Breast epithelium (tissue), 3 donors: ENCODE results near the gene OSER1.

Source experiments
- CTCF ChIP-seq, 3 donors: fragments of 450-650 bp; IDR thresholded peaks; one replicate each; pipeline ENCODE4 v1.5.1; 2016 to 2017; ENCODE audit warnings: antibody characterized with exemption in 3 of 3, mild to moderate bottlenecking in 3 of 3, moderate library complexity in 3 of 3
- POLR2A ChIP-seq: fragments of 450-650 bp; IDR thresholded peaks from one replicate; pipeline ENCODE4 v1.6.1; 2016; ENCODE audit warnings: antibody characterized with exemption, mild to moderate bottlenecking, moderate library complexity
- POLR2AphosphoS5 ChIP-seq, 3 donors: sonication (generic); formaldehyde crosslinking; IDR thresholded peaks; one replicate each; pipeline ENCODE4 v1.6.1; 2017; ENCODE audit warnings: antibody characterized with exemption in 3 of 3

GRCh38 chr20:44170816-44171410, 39.7 kb downstream of the OSER1 start:
- no peak for TF ChIP-seq CTCF (IDR thresholded peaks at IDR 0.05)
- no peak for TF ChIP-seq POLR2AphosphoS5 (IDR thresholded peaks at IDR 0.05)
- no peak for TF ChIP-seq POLR2A
